ENCODE measurements around the gene MEF2D.

MEF2D gene

GRCh38 chr1:156462954-156463795 lies 37.4 kb downstream of the MEF2D start:
- no peak for TF ChIP-seq CTCF (IDR thresholded peaks at IDR 0.05; ENCODE audit: insufficient read depth, low read length)
- no peak for TF ChIP-seq GABPA (IDR thresholded peaks at IDR 0.05; ENCODE audit: low read depth)
- no peak for TF ChIP-seq POLR2AphosphoS5 (IDR thresholded peaks at IDR 0.05; ENCODE audit: low read depth)
- TF ChIP-seq REST (IDR thresholded peaks at IDR 0.05; ENCODE audit: insufficient replicate concordance, low read depth), result no peak
- no peak for TF ChIP-seq SPI1 (IDR thresholded peaks at IDR 0.05; ENCODE audit: borderline replicate concordance, low read depth)
- no peak overlapping the region for H3K4me3 ChIP-seq (replicated peaks; ENCODE audit: insufficient read depth, low read length)
- no peak for DNase-seq (ENCODE audit: low read depth in 1 of 2, low spot score in 1 of 2)

GRCh38 chr1:156461781-156462647 lies 38.6 kb downstream of the MEF2D start:
- Histone ChIP-seq H3K27ac (replicated peaks) (no peak overlapping the region), H3K27me3 (ENCODE audit: insufficient read depth, poor library complexity, severe bottlenecking) (no peaks in the 10 kb centered on the region), H3K4me3 (replicated peaks; ENCODE audit: insufficient read depth, low read length) (no peak overlapping the region)
- TF ChIP-seq GABPA (IDR thresholded peaks at IDR 0.05; ENCODE audit: low read depth), result no peak
- no peak for TF ChIP-seq SPI1 (IDR thresholded peaks at IDR 0.05; ENCODE audit: borderline replicate concordance, low read depth)
- TF ChIP-seq REST (IDR thresholded peaks at IDR 0.05; ENCODE audit: insufficient replicate concordance, low read depth), result no peak
- no peak for TF ChIP-seq CTCF (IDR thresholded peaks at IDR 0.05; ENCODE audit: insufficient read depth, low read length)
- no peak for TF ChIP-seq POLR2AphosphoS5 (IDR thresholded peaks at IDR 0.05; ENCODE audit: low read depth)
- DNase-seq (ENCODE audit: low read depth in 1 of 2, low spot score in 1 of 2), result no peak

More at GRCh38 chr1:156462954-156463795, 37.4 kb downstream of the MEF2D start:
- Histone ChIP-seq H3K27ac (replicated peaks) (no peak overlapping the region), H3K27me3 (ENCODE audit: insufficient read depth, poor library complexity, severe bottlenecking) (no peaks in the 10 kb centered on the region)

GRCh38 chr1:156461109-156461508 lies 39.5 kb downstream of the MEF2D start:
- Histone ChIP-seq H3K27ac (replicated peaks) (no peak overlapping the region), H3K27me3 (ENCODE audit: insufficient read depth, poor library complexity, severe bottlenecking) (no peaks in the 10 kb centered on the region), H3K4me3 (replicated peaks; ENCODE audit: insufficient read depth, low read length) (no peak overlapping the region)
- TF ChIP-seq CTCF (IDR thresholded peaks at IDR 0.05; ENCODE audit: insufficient read depth, low read length) (no peak), POLR2AphosphoS5 (IDR thresholded peaks at IDR 0.05; ENCODE audit: low read depth) (no peak), REST (IDR thresholded peaks at IDR 0.05; ENCODE audit: insufficient replicate concordance, low read depth) (no peak), GABPA (IDR thresholded peaks at IDR 0.05; ENCODE audit: low read depth) (no peak), SPI1 (IDR thresholded peaks at IDR 0.05; ENCODE audit: borderline replicate concordance, low read depth) (no peak)
- DNase-seq (ENCODE audit: low read depth in 1 of 2, low spot score in 1 of 2), result no peak

Data from HL-60 (cell line).